GM18868 (cell line): ENCODE results near the gene CIZ1.
A peak's percentile ranks its signal among the peaks of the same experiment; 100 is the strongest.
"Not testable (repeated sequence)": the region's sequence is repeated elsewhere in the genome, so short reads cannot be mapped to it uniquely, and the experiment has no call there.

ENCODE experiments used
- ATAC-seq: cut with Tn5 transposase; IDR thresholded peaks from one replicate; pipeline ENCODE4 v1.9.1; 2021; ENCODE audit warnings: mild to moderate bottlenecking, moderate library complexity; ENCODE audit not compliant: unreplicated experiment

The CIZ1 gene

GRCh38 chr9:128191406-128192046 lies at the start of gene CIZ1:
Gene CIZ1 (minus strand): TSS chr9:128191572. CDS start chr9:128190857, 715 bp downstream.
- peak; percentile 74 for ATAC-seq

- no peak for ATAC-seq
Measured at GRCh38 chr9:128233817-128234406, 42.5 kb upstream of the CIZ1 start.

GRCh38 chr9:128232528-128233428 lies 41.4 kb upstream of the CIZ1 start:
- ATAC-seq: no peak

- no peak for ATAC-seq
Measured at GRCh38 chr9:128231638-128232527, 40.5 kb upstream of the CIZ1 start.

- ATAC-seq: not testable (repeated sequence)
Measured at GRCh38 chr9:128230897-128231296, 39.5 kb upstream of the CIZ1 start.

GRCh38 chr9:128226412-128226801 lies 35.0 kb upstream of the CIZ1 start:
- ATAC-seq: no peak

- ATAC-seq: no peak
Measured at GRCh38 chr9:128225770-128226411, 34.5 kb upstream of the CIZ1 start.

GRCh38 chr9:128224877-128225276 lies 33.5 kb upstream of the CIZ1 start:
- ATAC-seq: no peak

GRCh38 chr9:128222880-128223670 lies 31.7 kb upstream of the CIZ1 start:
- ATAC-seq: no peak

- no peak for ATAC-seq
Measured at GRCh38 chr9:128222026-128222425, 30.7 kb upstream of the CIZ1 start.

- ATAC-seq: no peak
Measured at GRCh38 chr9:128219831-128220230, 28.5 kb upstream of the CIZ1 start.

GRCh38 chr9:128218518-128219389 lies 27.4 kb upstream of the CIZ1 start:
- peak; percentile 84 for ATAC-seq

- ATAC-seq: no peak
Measured at GRCh38 chr9:128218172-128218517, 26.8 kb upstream of the CIZ1 start.

GRCh38 chr9:128216781-128217553 lies 25.6 kb upstream of the CIZ1 start:
- no peak for ATAC-seq

GRCh38 chr9:128215491-128216409 lies 24.4 kb upstream of the CIZ1 start:
- ATAC-seq: no peak

GRCh38 chr9:128214571-128215490 lies 23.5 kb upstream of the CIZ1 start:
- ATAC-seq: no peak
